CD4-positive, alpha-beta memory T cell (primary cell): ENCODE results near the gene ICAM4. TPM values are rescaled to one million over a fixed set of nuclear protein-coding genes. Genes with fewer than 3 reads are reported as not detected.

Experiments
- CTCF ChIA-PET: fragments of 350-600 bp; sonication (Branson Sonifier 250); formaldehyde crosslinking; loops from one replicate; lab custom pipeline; 2021; ENCODE audit warnings: inconsistent platforms; ENCODE audit not compliant: partially characterized antibody; lab: Charles Lee
- POLR2A ChIA-PET: fragments of 350-600 bp; sonication (Branson Sonifier 250); formaldehyde crosslinking; loops from one replicate; lab custom pipeline; 2021; ENCODE audit not compliant: partially characterized antibody; lab: Charles Lee
- DNase-seq, 5 donors: peaks; one replicate each; pipeline versions ENCODE4 v3.0.0 to v3.0.0-alpha.2; 2020 to 2022; ENCODE audit warnings: mixed read lengths in 1 of 5
- H3K27ac ChIP-seq: one replicate; pipeline ENCODE4 v1.7.0; 2013; ENCODE audit warnings: low read depth, low read length
- H3K27me3 ChIP-seq: 2 replicates; pipeline ENCODE4 v1.7.0; 2013; ENCODE audit warnings: mild to moderate bottlenecking, low read length, moderate library complexity; ENCODE audit not compliant: insufficient read depth
- H3K36me3 ChIP-seq: 2 replicates; pipeline ENCODE4 v1.7.0; 2013; ENCODE audit warnings: mild to moderate bottlenecking, low read length, moderate library complexity; ENCODE audit not compliant: insufficient read depth
- H3K4me1 ChIP-seq: 2 replicates; pipeline ENCODE4 v1.7.0; 2013; ENCODE audit warnings: mild to moderate bottlenecking, low read length, moderate library complexity; ENCODE audit not compliant: insufficient read depth
- H3K4me3 ChIP-seq, 2 donors: one replicate each; pipeline ENCODE4 v1.7.0; 2013; ENCODE audit warnings: low read length in 2 of 2, mild to moderate bottlenecking in 1 of 2
- H3K9me3 ChIP-seq, 2 donors: one replicate each; pipeline ENCODE4 v1.7.0; 2013; ENCODE audit warnings: low read length in 2 of 2, control low read depth in 1 of 2; ENCODE audit not compliant: control insufficient read depth in 1 of 2
- H3K27ac Mint-ChIP-seq, 7 donors: one replicate each; pipeline ENCODE4 v1.8.0; 2020 to 2021; ENCODE audit warnings: mixed read lengths in 7 of 7, mild to moderate bottlenecking in 6 of 7, inconsistent platforms in 3 of 7, moderate library complexity in 3 of 7
- H3K27me3 Mint-ChIP-seq, 2 donors: one replicate each; pipeline ENCODE4 v1.8.0; 2020 to 2021; ENCODE audit warnings: mixed read lengths in 2 of 2
- H3K36me3 Mint-ChIP-seq, 2 donors: one replicate each; pipeline ENCODE4 v1.8.0; 2020 to 2021; ENCODE audit warnings: mixed read lengths in 2 of 2, inconsistent platforms in 1 of 2, mild to moderate bottlenecking in 1 of 2
- H3K4me1 Mint-ChIP-seq, 4 donors: one replicate each; pipeline ENCODE4 v1.8.0; 2020 to 2021; ENCODE audit warnings: mixed read lengths in 4 of 4, mild to moderate bottlenecking in 1 of 4
- H3K4me3 Mint-ChIP-seq, 8 donors: one replicate each; pipeline ENCODE4 v1.8.0; 2020 to 2021; ENCODE audit warnings: mixed read lengths in 8 of 8, mild to moderate bottlenecking in 7 of 8, moderate library complexity in 6 of 8, inconsistent platforms in 3 of 8
- H3K9me3 Mint-ChIP-seq, 8 donors: one replicate each; pipeline ENCODE4 v1.8.0; 2020 to 2021; ENCODE audit warnings: mixed read lengths in 8 of 8, mild to moderate bottlenecking in 5 of 8, inconsistent platforms in 3 of 8, moderate library complexity in 1 of 8
- intact Hi-C: fragments of 100-400 bp; cut with micrococcal nuclease; formaldehyde crosslinking; loops from one replicate; pipeline ENCODE4 v1.15.1; 2023
- polyA plus RNA-seq, 2 donors: library from polyadenylated mRNA; unstranded; fragments of 300-500 nt; fragmentation: Illumina TruSeq; gene quantifications; one replicate each; pipeline ENCODE4 v1.2.3, GENCODE V29; 2021
- total RNA-seq, 2 experiments: library from RNA; stranded (reverse); gene quantifications; one replicate each; pipeline ENCODE4 v1.2.3, GENCODE V29; 2021

ICAM4 gene
- total and polyA plus RNA-seq, 4 experiments from 2014 or later = 0.70 to 1.5 (median 1.3) TPM; not detected in 1

GRCh38 chr19:10245189-10245939 is 41.4 kb upstream of the ICAM4 start:
- Mint-ChIP-seq H3K36me3 (no peaks in the 10 kb centered on the region), H3K4me1 (peaks cover 3 to 5% (median 4%) of the 10 kb centered on the region in 4 donors), H3K27me3 (no peaks in the 10 kb centered on the region), H3K4me3 (no peak overlapping the region), H3K9me3 (no peaks in the 10 kb centered on the region), H3K27ac (peak overlapping the region in 5 of 7 donors; percentile 10 to 83 (median 62))
- Histone ChIP-seq H3K36me3 (no peaks in the 10 kb centered on the region), H3K9me3 (no peaks in the 10 kb centered on the region), H3K27ac (no peak overlapping the region), H3K4me1 (peaks cover 3% of the 10 kb centered on the region), H3K4me3 (no peak overlapping the region), H3K27me3 (no peaks in the 10 kb centered on the region)
- DNase-seq = no peak
- intact Hi-C loops = no loop called here
- ChIA-PET CTCF (interaction anchor here (0.6 to 2.6 kb wide), 4 partner anchors 9 to 83 kb away, joined by 3 to 11 read pairs (median 4); no protein-coding TSS in a partner anchor), POLR2A (interaction anchor here (0.7 to 1.1 kb wide), 2 partner anchors 9 to 15 kb away, joined by 3 read pairs; no protein-coding TSS in a partner anchor)

GRCh38 chr19:10246511-10246910 is 40.2 kb upstream of the ICAM4 start:
- peak overlapping the region in 1 of 7 donors; percentile 41 for H3K27ac Mint-ChIP-seq
- Histone ChIP-seq H3K4me1 (peaks cover 10% of the 10 kb centered on the region), H3K27me3 (no peaks in the 10 kb centered on the region), H3K36me3 (no peaks in the 10 kb centered on the region), H3K27ac (no peak overlapping the region), H3K9me3 (no peaks in the 10 kb centered on the region), H3K4me3 (no peak overlapping the region)
- no peaks in the 10 kb centered on the region for H3K9me3 Mint-ChIP-seq
- no peaks in the 10 kb centered on the region for H3K36me3 Mint-ChIP-seq
- no peaks in the 10 kb centered on the region for H3K27me3 Mint-ChIP-seq
- intact Hi-C loops = no loop called here
- peaks cover 3 to 9% (median 6%) of the 10 kb centered on the region in 4 donors for H3K4me1 Mint-ChIP-seq
- no peak for DNase-seq
- POLR2A ChIA-PET = no interaction called here
- no peak overlapping the region for H3K4me3 Mint-ChIP-seq
- CTCF ChIA-PET = interaction anchor here (1.0 to 2.6 kb wide), 4 partner anchors 10 to 321 kb away, joined by 3 to 11 read pairs (median 4); no protein-coding TSS in a partner anchor

GRCh38 chr19:10251792-10252694 is 34.7 kb upstream of the ICAM4 start, which contains the start of gene MRPL4:
Gene MRPL4 (plus strand): TSS chr19:10252214. CDS start chr19:10252254, 40 bp downstream.
- Mint-ChIP-seq H3K27me3 (no peaks in the 10 kb centered on the region), H3K27ac (peak within 1 kb of the TSS; percentile 96 to 99 (median 98)), H3K4me3 (peak within 1 kb of the TSS; percentile 97 to 100 (median 98)), H3K9me3 (peaks cover 0 to 2% (median 0%) of the 10 kb centered on the region in 8 donors), H3K36me3 (peaks cover 22 to 40% of the 10 kb centered on the region in 2 donors), H3K4me1 (peaks cover 14 to 29% (median 20%) of the 10 kb centered on the region in 4 donors)
- peak; percentile 97 to 99 (median 98) for DNase-seq
- H3K9me3 ChIP-seq = no peaks in the 10 kb centered on the region
- H3K4me3 ChIP-seq = peak within 1 kb of the TSS; percentile 84 to 99
- CTCF ChIA-PET = interaction anchor here (1.5 to 4.9 kb wide), 3 partner anchors 15 to 176 kb away, joined by 3 to 132 read pairs (median 83); partner anchors contain the start of gene S1PR2
- H3K36me3 ChIP-seq = peaks cover 21% of the 10 kb centered on the region
- peaks cover 25% of the 10 kb centered on the region for H3K4me1 ChIP-seq
- intact Hi-C loops = loop anchor here (1.0 to 5.0 kb wide), 3 partner anchors 57 to 415 kb away; partner anchors contain the start of genes EIF3G and PIN1
- POLR2A ChIA-PET = interaction anchor here (1.1 to 4.9 kb wide), 10 partner anchors 9 to 156 kb away, joined by 3 to 67 read pairs (median 8); partner anchors contain the start of genes DNMT1, ICAM1 and S1PR2
- H3K27me3 ChIP-seq = no peaks in the 10 kb centered on the region
- peak within 1 kb of the TSS; percentile 67 for H3K27ac ChIP-seq

- no peaks in the 10 kb centered on the region for H3K27me3 Mint-ChIP-seq
- H3K4me1 ChIP-seq = peaks cover 25% of the 10 kb centered on the region
- peak overlapping the region; percentile 67 for H3K27ac ChIP-seq
- no peak for DNase-seq
- peaks cover 14 to 29% (median 21%) of the 10 kb centered on the region in 4 donors for H3K4me1 Mint-ChIP-seq
- peaks cover 29 to 46% of the 10 kb centered on the region in 2 donors for H3K36me3 Mint-ChIP-seq
- H3K9me3 Mint-ChIP-seq = peaks cover 0 to 2% (median 0%) of the 10 kb centered on the region in 8 donors
- intact Hi-C loops = loop anchor here (5.0 kb wide), 1 partner anchor 415 kb away; the partner anchor contains the start of gene PIN1
- peak overlapping the region; percentile 84 to 99 for H3K4me3 ChIP-seq
- ChIA-PET CTCF (interaction anchor here (4.9 kb wide), 1 partner anchor 24 kb away, joined by 132 read pairs; the partner anchor contains the start of gene S1PR2), POLR2A (interaction anchor here (1.6 to 4.9 kb wide), 5 partner anchors 8 to 156 kb away, joined by 4 to 67 read pairs (median 14); partner anchors contain the start of genes ICAM1 and S1PR2)
- H3K27ac Mint-ChIP-seq = peak overlapping the region; percentile 77 to 99 (median 96)
- no peaks in the 10 kb centered on the region for H3K27me3 ChIP-seq
- H3K36me3 ChIP-seq = peaks cover 28% of the 10 kb centered on the region
- no peaks in the 10 kb centered on the region for H3K9me3 ChIP-seq
- peak overlapping the region; percentile 97 to 100 (median 98) for H3K4me3 Mint-ChIP-seq
Measured at GRCh38 chr19:10252707-10253106, 34.0 kb upstream of the ICAM4 start.

GRCh38 chr19:10254244-10254643 is 32.5 kb upstream of the ICAM4 start:
- Mint-ChIP-seq H3K4me3 (peak overlapping the region in 4 of 8 donors; percentile 26 to 56 (median 50)), H3K27ac (peak overlapping the region in 2 of 7 donors; percentile 29 to 63), H3K27me3 (no peaks in the 10 kb centered on the region), H3K9me3 (peaks cover 0 to 2% (median 0%) of the 10 kb centered on the region in 8 donors), H3K4me1 (peaks cover 14 to 34% (median 22%) of the 10 kb centered on the region in 4 donors), H3K36me3 (peaks cover 30 to 60% of the 10 kb centered on the region in 2 donors)
- Histone ChIP-seq H3K9me3 (no peaks in the 10 kb centered on the region), H3K4me1 (peaks cover 33% of the 10 kb centered on the region), H3K4me3 (no peak overlapping the region), H3K27ac (no peak overlapping the region), H3K27me3 (no peaks in the 10 kb centered on the region), H3K36me3 (peaks cover 39% of the 10 kb centered on the region)
- intact Hi-C loops = loop anchor here (5.0 kb wide), 1 partner anchor 417 kb away; the partner anchor contains the start of gene PIN1
- ChIA-PET POLR2A (interaction anchor here (1.1 kb wide), 2 partner anchors 16 to 23 kb away, joined by 3 read pairs; partner anchors contain the start of gene S1PR2), CTCF (interaction anchor here (3.4 kb wide), 1 partner anchor 134 kb away, joined by 21 read pairs; no protein-coding TSS in a partner anchor)
- DNase-seq = no peak

- Histone ChIP-seq H3K9me3 (no peaks in the 10 kb centered on the region), H3K27ac (no peak overlapping the region), H3K4me3 (no peak overlapping the region), H3K4me1 (peaks cover 39% of the 10 kb centered on the region), H3K36me3 (peaks cover 39% of the 10 kb centered on the region), H3K27me3 (no peaks in the 10 kb centered on the region)
- DNase-seq = no peak
- Mint-ChIP-seq H3K4me3 (peak overlapping the region in 1 of 8 donors; percentile 13), H3K9me3 (peaks cover 0 to 2% (median 0%) of the 10 kb centered on the region in 8 donors), H3K27ac (peak overlapping the region in 5 of 7 donors; percentile 22 to 80 (median 75)), H3K4me1 (peaks cover 14 to 37% (median 23%) of the 10 kb centered on the region in 4 donors), H3K36me3 (peaks cover 30 to 60% of the 10 kb centered on the region in 2 donors), H3K27me3 (no peaks in the 10 kb centered on the region)
- CTCF ChIA-PET = interaction anchor here (3.4 kb wide), 1 partner anchor 133 kb away, joined by 21 read pairs; no protein-coding TSS in a partner anchor
- intact Hi-C loops = no loop called here
- POLR2A ChIA-PET = no interaction called here
Measured at GRCh38 chr19:10255358-10255757, 31.4 kb upstream of the ICAM4 start.
